HG03175 (cell line): ENCODE measurements around the gene UBE2J2.
A peak's percentile ranks its signal among the peaks of the same experiment; 100 is the strongest.

Experiments used
- ATAC-seq: cut with Tn5 transposase; IDR thresholded peaks from one replicate; pipeline ENCODE4 v1.9.1; 2021; ENCODE audit warnings: mild to moderate bottlenecking, moderate library complexity; ENCODE audit not compliant: unreplicated experiment

Gene UBE2J2

DNA sequence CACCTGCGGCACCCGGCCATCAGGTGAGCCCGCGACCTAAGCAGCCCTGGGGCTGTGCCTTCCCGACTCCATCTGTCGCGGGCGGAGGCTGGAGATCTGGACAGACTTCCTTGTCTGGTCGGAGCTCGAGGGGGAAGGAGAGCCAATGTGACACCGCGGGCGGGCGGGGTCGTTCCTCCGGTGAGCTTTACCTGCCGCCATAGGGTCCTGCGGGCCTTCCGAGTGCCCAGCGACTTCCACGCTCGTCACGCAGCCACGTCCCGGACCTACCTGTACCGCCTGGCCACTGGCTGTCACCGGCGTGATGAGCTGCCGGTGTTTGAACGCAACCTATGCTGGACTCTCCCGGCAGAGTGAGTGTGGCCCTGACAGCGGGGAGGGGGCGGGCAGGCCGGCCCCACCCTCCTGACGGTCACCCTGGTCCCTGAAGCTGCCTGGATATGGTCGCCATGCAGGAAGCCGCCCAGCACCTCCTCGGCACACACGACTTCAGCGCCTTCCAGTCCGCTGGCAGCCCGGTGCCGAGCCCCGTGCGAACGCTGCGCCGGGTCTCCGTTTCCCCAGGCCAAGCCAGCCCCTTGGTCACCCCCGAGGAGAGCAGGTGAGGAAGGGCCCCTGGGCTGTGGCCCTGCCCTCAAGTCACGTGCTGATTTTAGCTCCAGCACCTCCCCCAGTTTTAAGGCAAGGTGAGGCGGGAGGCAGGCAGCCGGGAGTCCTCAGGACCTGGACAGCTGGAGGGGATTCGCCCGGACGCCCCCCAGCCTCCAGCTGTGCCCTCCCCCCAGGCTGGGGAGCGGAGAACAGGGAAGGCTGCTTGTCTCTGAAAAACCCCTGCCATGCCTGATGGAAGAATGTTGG is 35.8 kb upstream of the UBE2J2 start:
- ATAC-seq, result no peak

DNA sequence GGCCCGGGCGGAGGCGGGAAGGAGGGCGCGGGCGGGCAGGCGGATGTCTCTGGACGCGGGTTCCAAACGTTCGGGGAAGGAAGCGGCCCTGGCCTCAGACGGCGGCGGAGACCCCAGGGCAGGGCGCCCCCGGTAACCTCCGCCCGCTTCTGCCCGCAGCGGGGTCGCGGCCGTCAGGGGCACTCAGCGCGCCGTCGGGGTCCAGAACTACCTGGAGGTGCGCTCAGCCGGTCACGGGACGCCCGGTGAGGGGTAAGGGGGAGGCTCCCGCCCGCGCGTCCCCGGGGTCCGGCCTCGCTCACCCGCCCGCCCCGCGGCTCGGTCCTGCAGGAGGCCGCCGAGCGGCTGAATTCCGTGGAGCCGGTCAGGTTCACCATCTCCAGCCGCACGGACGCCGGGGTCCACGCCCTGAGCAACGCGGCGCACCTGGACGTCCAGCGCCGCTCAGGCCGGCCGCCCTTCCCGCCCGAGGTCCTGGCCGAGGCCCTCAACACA is 35.1 kb upstream of the UBE2J2 start:
- ATAC-seq, result peak; percentile 2

GRCh38 chr1:1307923-1308755 is 34.5 kb upstream of the UBE2J2 start, which contains the start of the genes ACAP3 and PUSL1:
ACAP3 (minus strand) TSS chr1:1307930; CDS start chr1:1307815, 115 bp downstream.
PUSL1 (plus strand) TSS chr1:1308597; CDS start chr1:1308644, 47 bp downstream.
- ATAC-seq, result peak; percentile 63

DNA sequence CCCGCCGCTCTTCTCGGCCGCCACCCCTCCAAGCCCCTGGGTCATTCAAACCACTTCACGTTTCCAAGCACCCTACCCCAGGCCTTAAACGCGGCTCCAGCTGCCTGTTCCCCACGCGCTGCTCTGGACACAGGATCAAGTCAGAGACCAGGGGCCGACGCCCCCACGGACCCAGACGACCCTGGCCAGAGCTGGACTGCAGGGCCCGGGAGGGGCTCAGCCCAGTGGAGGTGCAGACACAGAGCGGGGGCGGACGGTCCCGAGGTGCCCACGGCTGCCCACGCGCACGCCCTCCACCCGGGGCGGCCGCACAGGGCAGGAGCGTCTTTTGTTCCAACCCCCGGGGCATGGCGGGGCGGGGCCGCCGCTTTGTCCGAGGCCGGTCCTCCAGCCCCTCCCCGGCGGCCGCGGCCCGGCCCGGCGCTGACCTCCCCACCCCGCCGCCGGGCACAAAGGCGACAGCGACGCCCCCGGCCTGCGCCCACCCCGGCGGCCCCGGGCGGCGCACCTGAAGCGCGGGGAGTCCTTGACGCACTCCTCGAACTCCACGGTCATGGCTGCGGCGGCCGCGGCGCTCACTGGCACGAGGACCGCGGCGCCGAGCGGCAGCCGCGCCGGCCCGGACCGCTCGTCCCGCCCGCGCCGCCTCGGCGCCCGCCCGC is 33.7 kb upstream of the UBE2J2 start:
- ATAC-seq, result no peak

GRCh38 chr1:1306661-1307260 is 33.1 kb upstream of the UBE2J2 start:
- no peak for ATAC-seq

- no peak for ATAC-seq
Measured at GRCh38 chr1:1306070-1306660, 32.5 kb upstream of the UBE2J2 start.

DNA sequence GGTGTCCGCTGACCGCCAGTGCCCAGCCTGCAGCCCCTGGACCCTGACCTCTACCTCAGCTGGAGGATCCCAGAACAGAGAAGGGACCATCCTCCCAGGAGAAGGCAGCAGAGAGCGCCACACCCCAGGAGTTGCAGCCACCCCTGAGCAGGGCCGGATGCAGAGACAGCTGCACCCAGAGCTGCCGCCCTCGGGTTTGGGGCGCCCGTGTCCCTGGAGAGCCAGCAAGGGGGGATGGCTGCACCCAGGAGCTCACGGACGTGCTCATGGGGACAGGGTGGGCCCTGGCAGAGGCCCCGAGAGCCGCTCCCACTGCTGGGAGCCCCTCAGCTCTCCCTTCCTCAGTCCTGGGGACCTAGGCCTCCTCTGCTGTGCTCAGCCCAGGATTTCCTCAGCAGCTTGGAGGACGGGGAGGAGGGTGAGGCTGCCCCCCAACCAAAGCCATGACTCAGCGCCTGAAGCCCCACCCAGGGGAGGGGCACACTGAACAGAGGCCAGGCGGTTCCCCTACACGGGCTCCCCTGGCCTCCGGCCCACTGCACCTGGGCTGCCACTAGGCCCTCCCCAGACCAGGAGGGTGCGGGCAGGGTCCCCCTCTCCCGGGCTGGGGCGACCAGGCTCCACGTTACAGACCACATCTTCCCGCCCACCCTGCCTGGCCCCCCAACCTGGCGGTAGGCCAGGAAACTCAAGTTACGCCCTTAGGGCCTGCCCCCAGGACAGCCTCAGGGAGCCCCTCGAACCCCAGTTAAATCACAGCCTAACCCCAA is 31.8 kb upstream of the UBE2J2 start:
- ATAC-seq, result no peak

- ATAC-seq, result no peak
Measured at GRCh38 chr1:1304331-1305299, 31.0 kb upstream of the UBE2J2 start.

DNA sequence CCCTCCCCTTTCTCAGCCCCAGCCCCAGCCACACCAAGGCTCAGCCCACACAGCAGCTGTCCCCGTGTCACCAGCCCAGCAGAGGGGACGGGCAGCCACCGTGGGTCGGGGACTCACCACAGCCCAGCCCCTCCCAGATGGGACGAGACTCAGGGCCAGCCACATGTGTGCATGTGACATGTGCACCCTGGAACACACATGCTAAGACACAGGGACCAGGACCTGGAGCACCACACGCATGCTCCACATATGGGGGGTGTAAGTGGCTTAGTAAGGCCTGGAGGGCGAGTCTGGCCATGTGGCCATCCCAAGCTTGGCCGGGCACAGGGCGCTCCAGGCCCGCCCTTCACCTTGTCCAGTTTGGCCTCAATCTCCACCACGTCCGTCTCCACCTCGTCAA is 30.1 kb upstream of the UBE2J2 start:
- no peak for ATAC-seq

DNA sequence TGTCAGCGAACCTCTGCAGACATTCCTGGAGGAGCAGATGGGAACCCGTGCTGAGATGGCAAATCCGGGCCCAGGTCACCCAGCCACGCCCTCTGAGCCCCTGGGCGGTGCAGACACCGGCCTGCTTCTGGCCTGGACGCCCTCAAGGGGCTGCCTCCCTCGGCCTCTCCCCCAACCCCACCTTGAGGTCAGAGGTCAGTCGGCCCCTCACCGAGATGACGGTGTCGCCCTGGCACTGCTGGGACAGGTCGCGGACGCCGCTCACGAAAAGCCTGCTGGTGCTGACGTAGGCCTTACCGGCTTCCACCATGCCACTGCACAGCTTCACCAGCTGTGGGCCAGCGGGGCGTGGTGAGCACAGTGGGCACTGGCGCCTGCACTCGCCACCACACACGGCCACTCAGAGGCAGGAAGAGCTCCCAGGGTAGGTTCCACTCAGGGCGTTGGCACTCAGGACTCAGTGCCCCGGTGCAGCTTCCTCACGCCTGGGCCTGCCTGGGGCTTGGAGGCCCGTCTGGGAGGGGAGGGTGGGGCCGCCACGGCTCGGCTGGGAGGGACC is 29.4 kb upstream of the UBE2J2 start:
- ATAC-seq, result no peak

- ATAC-seq, result no peak
Measured at GRCh38 chr1:1302006-1302430, 28.4 kb upstream of the UBE2J2 start.

- ATAC-seq, result no peak
Measured at GRCh38 chr1:1300352-1300739, 26.7 kb upstream of the UBE2J2 start.

DNA sequence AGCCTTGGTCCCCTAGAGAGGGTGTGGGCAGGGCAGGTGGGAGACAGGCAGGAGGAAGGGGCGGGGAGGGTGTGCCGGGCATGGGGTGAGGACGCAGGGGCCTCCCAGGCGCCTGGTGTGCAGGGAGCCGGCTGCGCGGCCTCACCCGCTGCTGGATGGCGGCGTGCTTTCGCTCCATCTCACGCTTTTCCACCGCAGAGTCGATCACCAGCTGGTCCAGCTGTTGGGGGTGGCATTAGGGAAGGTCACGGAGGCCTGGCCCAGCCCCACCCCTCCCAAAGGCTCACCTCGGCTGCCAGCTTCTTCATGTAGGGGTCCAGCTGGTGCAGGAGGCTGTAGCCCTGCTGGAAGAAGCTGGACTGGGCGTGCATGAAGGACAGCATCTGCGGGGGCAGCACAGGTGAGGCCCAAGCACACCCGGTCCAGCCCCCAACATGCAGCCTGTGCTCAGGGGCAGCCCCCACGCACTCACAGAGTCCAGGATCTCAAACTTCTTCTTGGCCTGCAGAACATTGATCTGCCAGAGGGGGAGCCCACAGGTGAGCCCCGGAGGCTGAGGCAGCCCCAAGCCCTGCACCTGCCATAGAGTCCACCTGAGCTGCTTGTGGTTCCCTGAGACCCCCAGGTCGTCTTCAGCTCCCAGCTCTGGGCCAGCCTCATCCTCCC is 26.2 kb upstream of the UBE2J2 start:
- no peak for ATAC-seq

GRCh38 chr1:1298861-1299685 is 25.4 kb upstream of the UBE2J2 start:
- no peak for ATAC-seq

- ATAC-seq, result no peak
Measured at GRCh38 chr1:1297802-1298424, 24.3 kb upstream of the UBE2J2 start.
